ENCODE measurements around the gene RNF17. TPM values are rescaled to one million over a fixed set of nuclear protein-coding genes. Genes with fewer than 3 reads are reported as not detected.

The RNF17 gene
- total RNA-seq, 1 experiment from 2014 or later: not detected

DNA sequence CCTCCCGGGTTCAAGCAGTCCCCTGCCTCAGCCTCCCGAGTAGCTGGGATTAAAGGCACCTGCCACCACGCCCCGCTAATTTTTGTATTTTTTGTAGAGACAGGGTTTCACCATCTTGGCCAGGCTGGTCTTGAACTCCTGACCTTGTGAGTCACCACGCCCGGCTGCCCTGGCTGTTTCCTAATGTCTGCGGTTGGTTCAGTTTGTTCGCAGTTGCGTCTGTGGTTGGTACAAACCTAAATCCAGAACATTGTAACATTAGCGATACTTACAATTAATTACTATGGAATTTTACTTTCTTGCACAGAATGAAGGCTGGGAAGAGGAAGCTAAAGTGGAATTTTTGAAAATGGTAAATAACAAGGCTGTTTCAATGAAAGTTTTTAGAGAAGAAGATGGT is 38.1 kb downstream of the RNF17 start:
- H4K20me1 ChIP-seq (ENCODE audit: insufficient read depth): no peaks in the 10 kb centered on the region
- DNase-seq (ENCODE audit: low read depth, low spot score) (no peak), ATAC-seq (no peak)
- H3K9me2 ChIP-seq (ENCODE audit: insufficient read depth): no peaks in the 10 kb centered on the region
- no peaks in the 10 kb centered on the region for H3K27me3 ChIP-seq (ENCODE audit: insufficient read depth, low read length)
- TF ChIP-seq SIN3A (IDR thresholded peaks at IDR 0.05; ENCODE audit: low read depth): no peak
- ChIA-PET POLR2A (no interaction called here), CTCF (no interaction called here), RAD21 (ENCODE audit: low non-redundant PET in 1 of 2, low total read pairs in 2 of 2, uncharacterized antibody in 2 of 2, unreplicated experiment in 2 of 2) (no interaction called here)
- no peaks in the 10 kb centered on the region for H3K36me3 ChIP-seq (ENCODE audit: control insufficient read depth in 1 of 2, insufficient read depth in 2 of 2, low read length in 2 of 2)
- no peak overlapping the region for H3K27ac ChIP-seq (ENCODE audit: low read depth, low read length)
- no peak overlapping the region for H3K4me3 ChIP-seq (replicated peaks in 1 of 2; ENCODE audit: low read depth in 1 of 2, low read length in 2 of 2)
- H3K79me2 ChIP-seq (ENCODE audit: insufficient read depth, low read length): no peaks in the 10 kb centered on the region
- peak overlapping the region; percentile 20; the same call in 1 of the 2 replicates for H3K4me2 ChIP-seq (ENCODE audit: low read length)
- H2AFZ ChIP-seq (ENCODE audit: low read depth, low read length, poor library complexity, severe bottlenecking): no peak overlapping the region
- intact Hi-C loops (cut with micrococcal nuclease): no loop called here
- no peak overlapping the region for H3K9ac ChIP-seq (ENCODE audit: low read length)
- no TSS peak for BruUV-seq (replicated peaks)
- H3K4me1 ChIP-seq (ENCODE audit: control insufficient read depth in 1 of 2, insufficient read depth in 2 of 2, low read length in 2 of 2): peaks cover 0 to 5% of the 10 kb centered on the region in 2 experiments; a peak in 1 of 4 replicates
- H3K9me3 ChIP-seq (ENCODE audit: control insufficient read depth in 1 of 2, insufficient read depth in 1 of 2, low read depth in 1 of 2, low read length in 2 of 2): no peaks in the 10 kb centered on the region

DNA sequence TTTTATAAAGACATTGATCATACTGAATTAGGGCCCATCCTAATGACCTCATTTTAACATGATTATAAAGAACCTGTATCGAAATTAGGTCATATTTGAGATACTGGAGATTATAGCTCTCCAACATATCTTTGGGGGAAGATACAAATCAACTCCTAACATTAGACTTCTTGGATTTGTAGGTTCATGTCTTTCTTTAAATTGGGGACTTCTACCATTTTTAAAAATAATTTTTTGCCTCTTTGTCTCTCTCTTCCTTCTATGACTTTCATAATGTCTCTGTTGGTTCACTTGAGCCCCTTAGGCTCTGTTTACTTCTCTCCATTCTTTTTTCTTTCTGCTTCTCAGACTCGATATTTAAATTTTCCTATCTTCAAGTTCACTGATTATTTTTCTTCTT is 57.2 kb downstream of the RNF17 start:
- no TSS peak for BruUV-seq (replicated peaks)
- no peaks in the 10 kb centered on the region for H3K79me2 ChIP-seq (ENCODE audit: insufficient read depth, low read length)
- no peak for TF ChIP-seq CEBPB (IDR thresholded peaks at IDR 0.05; ENCODE audit: low read depth)
- TF ChIP-seq, protein P1, sequence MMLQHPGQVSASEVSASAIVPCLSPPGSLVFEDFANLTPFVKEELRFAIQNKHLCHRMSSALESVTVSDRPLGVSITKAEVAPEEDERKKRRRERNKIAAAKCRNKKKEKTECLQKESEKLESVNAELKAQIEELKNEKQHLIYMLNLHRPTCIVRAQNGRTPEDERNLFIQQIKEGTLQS (IDR thresholded peaks at IDR 0.05): no peak
- TF ChIP-seq SRF (IDR thresholded peaks at IDR 0.05; ENCODE audit: low read depth): no peak
- TF ChIP-seq, protein P2, sequence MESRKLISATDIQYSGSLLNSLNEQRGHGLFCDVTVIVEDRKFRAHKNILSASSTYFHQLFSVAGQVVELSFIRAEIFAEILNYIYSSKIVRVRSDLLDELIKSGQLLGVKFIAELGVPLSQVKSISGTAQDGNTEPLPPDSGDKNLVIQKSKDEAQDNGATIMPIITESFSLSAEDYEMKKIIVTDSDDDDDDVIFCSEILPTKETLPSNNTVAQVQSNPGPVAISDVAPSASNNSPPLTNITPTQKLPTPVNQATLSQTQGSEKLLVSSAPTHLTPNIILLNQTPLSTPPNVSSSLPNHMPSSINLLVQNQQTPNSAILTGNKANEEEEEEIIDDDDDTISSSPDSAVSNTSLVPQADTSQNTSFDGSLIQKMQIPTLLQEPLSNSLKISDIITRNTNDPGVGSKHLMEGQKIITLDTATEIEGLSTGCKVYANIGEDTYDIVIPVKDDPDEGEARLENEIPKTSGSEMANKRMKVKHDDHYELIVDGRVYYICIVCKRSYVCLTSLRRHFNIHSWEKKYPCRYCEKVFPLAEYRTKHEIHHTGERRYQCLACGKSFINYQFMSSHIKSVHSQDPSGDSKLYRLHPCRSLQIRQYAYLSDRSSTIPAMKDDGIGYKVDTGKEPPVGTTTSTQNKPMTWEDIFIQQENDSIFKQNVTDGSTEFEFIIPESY (IDR thresholded peaks at IDR 0.05; ENCODE audit: extremely low read depth, insufficient replicate concordance, low read length): no peak
- TF ChIP-seq ELF1 (IDR thresholded peaks at IDR 0.05; ENCODE audit: borderline replicate concordance, low read depth): no peak
- no peak for TF ChIP-seq CBX3 (IDR thresholded peaks at IDR 0.05; ENCODE audit: low read depth)
- TF ChIP-seq EZH2 (IDR thresholded peaks at IDR 0.05): no peak
- TF ChIP-seq POLR2AphosphoS5 (IDR thresholded peaks at IDR 0.05; ENCODE audit: low read depth, low read length): no peak
- TF ChIP-seq, protein P3, sequence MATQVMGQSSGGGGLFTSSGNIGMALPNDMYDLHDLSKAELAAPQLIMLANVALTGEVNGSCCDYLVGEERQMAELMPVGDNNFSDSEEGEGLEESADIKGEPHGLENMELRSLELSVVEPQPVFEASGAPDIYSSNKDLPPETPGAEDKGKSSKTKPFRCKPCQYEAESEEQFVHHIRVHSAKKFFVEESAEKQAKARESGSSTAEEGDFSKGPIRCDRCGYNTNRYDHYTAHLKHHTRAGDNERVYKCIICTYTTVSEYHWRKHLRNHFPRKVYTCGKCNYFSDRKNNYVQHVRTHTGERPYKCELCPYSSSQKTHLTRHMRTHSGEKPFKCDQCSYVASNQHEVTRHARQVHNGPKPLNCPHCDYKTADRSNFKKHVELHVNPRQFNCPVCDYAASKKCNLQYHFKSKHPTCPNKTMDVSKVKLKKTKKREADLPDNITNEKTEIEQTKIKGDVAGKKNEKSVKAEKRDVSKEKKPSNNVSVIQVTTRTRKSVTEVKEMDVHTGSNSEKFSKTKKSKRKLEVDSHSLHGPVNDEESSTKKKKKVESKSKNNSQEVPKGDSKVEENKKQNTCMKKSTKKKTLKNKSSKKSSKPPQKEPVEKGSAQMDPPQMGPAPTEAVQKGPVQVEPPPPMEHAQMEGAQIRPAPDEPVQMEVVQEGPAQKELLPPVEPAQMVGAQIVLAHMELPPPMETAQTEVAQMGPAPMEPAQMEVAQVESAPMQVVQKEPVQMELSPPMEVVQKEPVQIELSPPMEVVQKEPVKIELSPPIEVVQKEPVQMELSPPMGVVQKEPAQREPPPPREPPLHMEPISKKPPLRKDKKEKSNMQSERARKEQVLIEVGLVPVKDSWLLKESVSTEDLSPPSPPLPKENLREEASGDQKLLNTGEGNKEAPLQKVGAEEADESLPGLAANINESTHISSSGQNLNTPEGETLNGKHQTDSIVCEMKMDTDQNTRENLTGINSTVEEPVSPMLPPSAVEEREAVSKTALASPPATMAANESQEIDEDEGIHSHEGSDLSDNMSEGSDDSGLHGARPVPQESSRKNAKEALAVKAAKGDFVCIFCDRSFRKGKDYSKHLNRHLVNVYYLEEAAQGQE (IDR thresholded peaks at IDR 0.05; ENCODE audit: low read depth): no peak
- no peak for TF ChIP-seq POLR2A (IDR thresholded peaks at IDR 0.05; ENCODE audit: borderline replicate concordance, extremely low read depth, insufficient read depth, insufficient read length)
- TF ChIP-seq, protein P4, sequence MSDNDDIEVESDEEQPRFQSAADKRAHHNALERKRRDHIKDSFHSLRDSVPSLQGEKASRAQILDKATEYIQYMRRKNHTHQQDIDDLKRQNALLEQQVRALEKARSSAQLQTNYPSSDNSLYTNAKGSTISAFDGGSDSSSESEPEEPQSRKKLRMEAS (IDR thresholded peaks at IDR 0.05): no peak
- no peak for TF ChIP-seq FOSL1 (IDR thresholded peaks at IDR 0.05; ENCODE audit: low read depth)
- TF ChIP-seq EZH2phosphoT487 (IDR thresholded peaks at IDR 0.05; ENCODE audit: borderline replicate concordance): no peak
- no peak for TF ChIP-seq ZNF274 (IDR thresholded peaks at IDR 0.05; ENCODE audit: low read depth, low read length)
- TF ChIP-seq EGR1 (IDR thresholded peaks at IDR 0.05; ENCODE audit: low read depth): no peak
- TF ChIP-seq ZFX (IDR thresholded peaks at IDR 0.05): no peak

More for the DNA sequence above, 57.2 kb downstream of the RNF17 start:
- intact Hi-C loops (cut with micrococcal nuclease): no loop called here
- RAD21 ChIA-PET (ENCODE audit: low non-redundant PET in 1 of 2, low total read pairs in 2 of 2, uncharacterized antibody in 2 of 2, unreplicated experiment in 2 of 2): no interaction called here
- CTCF ChIA-PET: no interaction called here
- ATAC-seq (no peak), DNase-seq (ENCODE audit: low read depth, low spot score) (no peak)
- Histone ChIP-seq H3K27me3 (ENCODE audit: insufficient read depth, low read length) (no peaks in the 10 kb centered on the region), H3K36me3 (ENCODE audit: control insufficient read depth in 1 of 2, insufficient read depth in 2 of 2, low read length in 2 of 2) (no peaks in the 10 kb centered on the region), H3K4me2 (ENCODE audit: low read length) (no peak overlapping the region), H3K4me3 (replicated peaks in 1 of 2; ENCODE audit: low read depth in 1 of 2, low read length in 2 of 2) (no peak overlapping the region), H3K9me3 (ENCODE audit: control insufficient read depth in 1 of 2, insufficient read depth in 1 of 2, low read depth in 1 of 2, low read length in 2 of 2) (peaks cover 3 to 12% of the 10 kb centered on the region in 2 experiments; a peak in 1 of 4 replicates), H3K9ac (ENCODE audit: low read length) (no peak overlapping the region), H2AFZ (ENCODE audit: low read depth, low read length, poor library complexity, severe bottlenecking) (no peak overlapping the region), H3K9me2 (ENCODE audit: insufficient read depth) (no peaks in the 10 kb centered on the region), H3K4me1 (ENCODE audit: control insufficient read depth in 1 of 2, insufficient read depth in 2 of 2, low read length in 2 of 2) (no peaks in the 10 kb centered on the region), H3K27ac (ENCODE audit: low read depth, low read length) (no peak overlapping the region), H4K20me1 (ENCODE audit: insufficient read depth) (no peaks in the 10 kb centered on the region)
- POLR2A ChIA-PET: no interaction called here
